Suprapubic skin (tissue), 3 donors: ENCODE data around the gene ROBO2.

Source experiments
- CTCF ChIP-seq, 2 donors: fragments of 200-600 bp in 1 of 2; fragments of 450-650 bp in 1 of 2; sonication (generic) in 1 of 2; IDR thresholded peaks; one replicate each; pipeline ENCODE4 v1.5.1; 2016 to 2019; ENCODE audit warnings: antibody characterized with exemption in 2 of 2, mild to moderate bottlenecking in 1 of 2, moderate library complexity in 1 of 2
- POLR2A ChIP-seq, 2 donors: fragments of 450-650 bp; IDR thresholded peaks; one replicate each; pipeline ENCODE4 v1.6.1; 2017; ENCODE audit warnings: antibody characterized with exemption in 2 of 2, mild to moderate bottlenecking in 2 of 2, moderate library complexity in 2 of 2

DNA sequence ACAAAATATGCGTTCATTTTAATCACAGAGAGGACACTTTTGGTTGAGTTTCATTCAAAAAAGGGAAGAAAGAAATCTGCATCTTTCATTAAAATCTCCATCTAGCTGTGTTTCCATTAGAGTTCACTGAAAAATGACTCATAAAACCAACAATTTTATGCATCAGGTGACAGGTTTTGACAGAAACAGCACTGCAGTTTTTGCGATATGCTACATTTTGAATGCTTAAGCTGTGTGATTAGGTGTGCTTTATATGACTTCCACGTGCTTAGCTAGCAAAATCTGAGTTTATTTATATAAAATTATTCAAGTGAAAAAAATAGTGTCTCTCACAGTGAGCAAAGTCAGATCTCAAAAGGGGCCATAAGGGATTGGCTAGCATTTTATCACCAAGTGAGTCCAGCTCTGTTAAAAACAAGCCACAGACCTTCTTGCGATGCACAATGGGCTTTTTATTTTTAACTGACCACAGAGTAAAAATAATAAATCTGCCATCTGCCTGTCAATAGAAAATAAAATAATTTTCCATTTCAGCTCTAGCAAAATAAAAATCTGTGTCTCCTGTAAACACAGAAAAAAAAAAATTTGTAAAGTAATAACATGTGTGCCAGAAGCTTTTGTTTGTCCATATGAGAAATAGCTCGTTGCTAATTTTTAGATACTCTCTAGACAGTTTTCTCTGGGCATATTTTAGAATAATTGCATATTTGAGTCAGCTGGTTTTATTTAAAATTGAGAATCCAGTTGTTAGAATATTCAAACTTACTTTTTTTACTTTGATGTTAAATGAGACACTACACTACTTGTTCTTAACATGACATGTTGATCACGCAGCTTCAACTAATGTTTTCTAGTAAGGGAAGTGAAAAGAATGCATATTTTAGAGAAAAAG is 409.8 kb downstream of the ROBO2 start:
- no peak for TF ChIP-seq POLR2A (IDR thresholded peaks at IDR 0.05)
- TF ChIP-seq CTCF (IDR thresholded peaks at IDR 0.05), result no peak
